CD4-positive, alpha-beta T cell treated with Interleukin-6 for 4 hours (primary cell): ENCODE results near the gene GAMT.
"Not testable (repeated sequence)": the region's sequence is repeated elsewhere in the genome, so short reads cannot be mapped to it uniquely, and the experiment has no call there.

Experiments used
- DNase-seq: peaks from one replicate; pipeline ENCODE4 v3.0.0-alpha.2; 2020; ENCODE audit warnings: mixed read lengths

The GAMT gene

DNA sequence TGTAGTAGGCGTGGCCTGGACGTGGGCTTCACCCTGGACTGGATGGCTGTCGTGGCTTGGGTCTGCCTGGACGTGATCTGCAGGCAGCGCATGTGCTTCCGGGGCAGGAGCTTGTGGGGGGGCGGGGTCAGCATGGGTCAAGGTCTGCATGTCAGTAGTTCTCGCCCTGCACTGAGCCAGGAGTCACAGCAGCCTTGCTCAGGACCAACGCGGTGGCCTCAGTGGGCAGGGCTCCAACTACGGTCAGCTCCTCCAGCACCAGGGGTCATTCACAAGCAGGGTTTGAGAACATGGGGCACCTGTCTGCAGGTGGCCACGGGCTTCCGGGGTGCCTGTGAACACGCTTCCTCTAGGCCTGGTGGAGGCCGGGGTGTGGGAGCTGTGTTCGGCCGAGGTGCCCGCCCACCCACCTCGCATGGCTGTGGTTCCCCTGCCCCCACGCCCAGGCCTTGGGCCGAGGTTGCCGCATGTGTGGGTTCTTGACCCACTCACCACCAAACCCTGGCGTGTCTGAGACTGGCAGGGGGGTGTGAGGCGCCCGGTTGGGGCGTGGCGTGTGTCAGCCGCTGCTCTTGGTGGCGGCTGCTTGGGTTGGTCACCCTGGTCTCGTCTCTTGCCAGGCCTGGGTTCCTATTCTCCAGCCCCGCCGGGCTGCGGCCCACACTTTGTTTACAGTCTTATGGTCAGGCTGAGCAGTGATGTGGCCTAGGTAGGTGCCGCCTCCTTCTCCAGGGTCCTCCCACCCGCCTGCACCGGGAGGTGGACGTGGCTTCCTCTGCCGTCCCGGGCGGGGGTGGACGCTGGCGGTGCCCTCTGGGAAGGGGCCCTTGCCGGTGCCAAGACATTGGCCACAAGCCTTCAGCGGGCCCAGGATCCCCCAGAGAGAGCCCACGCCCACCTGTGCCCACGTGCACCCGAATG lies 32.0 kb upstream of the GAMT start:
- no peak for DNase-seq

DNA sequence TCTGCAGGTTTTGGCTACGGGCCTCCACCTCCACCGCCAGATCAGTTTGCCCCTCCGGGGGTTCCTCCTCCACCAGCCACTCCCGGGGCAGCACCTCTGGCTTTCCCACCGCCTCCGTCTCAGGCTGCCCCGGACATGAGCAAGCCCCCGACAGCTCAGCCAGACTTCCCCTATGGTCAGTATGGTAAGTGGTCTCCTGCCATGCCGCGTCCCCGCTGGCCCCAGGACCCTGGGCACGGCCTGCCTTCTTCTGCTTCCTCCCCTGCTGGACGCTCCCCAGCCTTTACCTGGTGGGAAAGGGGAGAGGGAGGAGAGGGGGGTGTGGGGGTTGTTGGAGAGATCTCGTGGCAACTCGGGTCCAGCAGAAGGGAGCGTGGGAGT lies 31.2 kb upstream of the GAMT start:
- no peak for DNase-seq

DNA sequence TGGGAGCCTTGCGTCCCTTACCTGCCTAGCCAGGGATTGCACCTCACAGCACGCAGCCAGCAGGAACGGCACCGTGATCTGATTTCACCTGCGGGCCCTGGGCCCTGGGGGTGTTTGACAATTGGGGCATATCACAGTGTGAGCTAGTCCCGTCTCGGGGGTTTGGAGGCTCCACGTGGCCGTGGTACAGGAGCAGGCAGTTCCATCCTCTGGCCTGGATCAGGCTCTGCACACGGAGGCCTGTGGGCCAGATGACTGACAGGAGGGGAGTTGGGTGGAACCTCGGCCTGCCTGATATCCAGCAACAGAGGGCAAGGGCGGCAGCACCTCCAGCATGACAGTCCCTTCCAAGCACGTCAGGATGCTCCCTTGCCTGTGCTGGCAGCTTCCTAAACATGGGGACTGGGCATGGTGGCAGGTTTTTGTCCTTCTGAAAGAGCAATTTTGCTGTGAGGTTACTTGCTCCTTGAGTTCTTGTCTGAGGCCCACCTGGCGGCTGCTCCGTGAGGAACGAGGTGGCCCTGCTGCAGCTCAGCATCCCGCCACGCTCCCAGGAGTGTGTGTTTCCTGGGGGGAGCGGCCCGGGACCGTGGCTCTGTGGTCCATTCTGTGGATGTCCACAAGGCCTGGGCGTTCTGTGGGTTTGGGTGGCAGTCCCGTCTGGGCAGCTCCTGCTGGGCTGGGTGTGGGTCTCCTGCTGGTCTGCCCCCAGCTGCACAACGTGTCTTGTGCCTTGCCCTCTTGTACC lies 30.6 kb upstream of the GAMT start:
- DNase-seq = no peak

DNA sequence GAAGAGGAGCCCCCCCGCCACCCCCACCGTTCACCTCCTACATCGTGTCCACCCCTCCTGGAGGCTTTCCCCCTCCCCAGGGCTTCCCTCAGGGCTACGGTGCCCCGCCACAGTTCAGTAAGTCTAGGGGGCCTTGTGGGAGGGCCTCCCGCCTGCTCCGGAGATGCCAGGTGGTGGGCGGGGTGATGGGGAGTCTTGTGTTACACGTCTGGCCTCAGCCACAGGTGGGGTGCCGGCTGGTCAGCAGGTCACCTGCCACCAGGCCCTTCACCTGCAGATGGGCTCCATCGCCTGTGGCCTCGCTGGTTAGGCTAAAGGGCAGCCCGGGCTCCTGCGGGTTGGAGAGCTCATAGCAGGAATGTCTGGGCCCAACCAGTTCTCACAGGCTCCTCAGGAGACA lies 28.9 kb upstream of the GAMT start:
- DNase-seq = no peak

DNA sequence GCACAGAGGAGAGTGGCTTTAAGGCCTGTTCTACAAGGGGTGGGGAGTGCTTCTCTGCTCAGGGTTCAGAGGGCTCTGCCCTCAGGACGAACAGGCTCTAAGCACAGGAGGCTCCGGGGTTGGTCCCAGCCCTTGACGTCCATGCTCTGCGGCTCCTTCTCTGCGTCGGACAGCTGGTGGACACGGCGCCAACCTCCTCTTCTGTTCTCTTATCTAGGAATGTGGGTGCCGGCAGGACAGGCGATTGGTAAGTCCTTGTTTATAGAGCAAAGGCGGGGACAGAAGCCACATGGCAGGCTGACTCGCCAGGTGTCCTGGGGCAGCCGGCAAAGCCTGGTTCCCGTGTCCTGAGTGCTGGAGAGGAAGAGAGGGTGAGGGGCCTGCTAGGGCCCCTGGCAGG lies 28.4 kb upstream of the GAMT start:
- DNase-seq = no peak

DNA sequence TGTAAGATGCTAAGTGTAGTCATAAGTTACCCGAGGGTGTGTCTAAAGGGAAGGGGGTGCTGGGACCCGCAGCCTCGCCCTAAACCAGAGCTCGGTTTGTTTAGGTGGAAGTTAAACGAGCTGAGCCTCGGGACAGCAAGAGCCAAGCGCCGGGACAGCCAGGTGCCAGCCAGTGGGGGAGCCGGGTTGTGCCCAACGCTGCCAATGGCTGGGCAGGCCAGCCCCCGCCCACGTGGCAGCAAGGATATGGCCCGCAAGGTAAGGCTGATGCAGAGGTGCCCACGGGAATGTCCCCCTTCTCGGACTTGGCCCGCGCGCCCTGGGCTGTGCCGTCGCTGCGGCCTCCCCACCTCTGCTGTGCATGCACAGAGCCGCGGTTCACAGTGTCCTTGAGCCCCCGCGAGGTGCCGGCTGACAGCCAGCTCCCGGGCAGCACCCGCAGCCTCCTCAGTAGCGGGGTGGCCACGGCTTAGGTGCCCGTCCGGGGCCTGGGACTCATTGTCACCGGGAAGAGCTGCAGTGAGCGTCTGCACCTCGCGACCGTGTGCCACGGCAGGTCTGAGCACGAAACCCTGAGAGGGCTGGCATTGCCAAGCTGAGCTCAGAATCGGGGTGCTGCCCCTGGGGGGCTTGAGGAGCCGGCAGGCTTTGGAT lies 27.5 kb upstream of the GAMT start:
- no peak for DNase-seq

DNA sequence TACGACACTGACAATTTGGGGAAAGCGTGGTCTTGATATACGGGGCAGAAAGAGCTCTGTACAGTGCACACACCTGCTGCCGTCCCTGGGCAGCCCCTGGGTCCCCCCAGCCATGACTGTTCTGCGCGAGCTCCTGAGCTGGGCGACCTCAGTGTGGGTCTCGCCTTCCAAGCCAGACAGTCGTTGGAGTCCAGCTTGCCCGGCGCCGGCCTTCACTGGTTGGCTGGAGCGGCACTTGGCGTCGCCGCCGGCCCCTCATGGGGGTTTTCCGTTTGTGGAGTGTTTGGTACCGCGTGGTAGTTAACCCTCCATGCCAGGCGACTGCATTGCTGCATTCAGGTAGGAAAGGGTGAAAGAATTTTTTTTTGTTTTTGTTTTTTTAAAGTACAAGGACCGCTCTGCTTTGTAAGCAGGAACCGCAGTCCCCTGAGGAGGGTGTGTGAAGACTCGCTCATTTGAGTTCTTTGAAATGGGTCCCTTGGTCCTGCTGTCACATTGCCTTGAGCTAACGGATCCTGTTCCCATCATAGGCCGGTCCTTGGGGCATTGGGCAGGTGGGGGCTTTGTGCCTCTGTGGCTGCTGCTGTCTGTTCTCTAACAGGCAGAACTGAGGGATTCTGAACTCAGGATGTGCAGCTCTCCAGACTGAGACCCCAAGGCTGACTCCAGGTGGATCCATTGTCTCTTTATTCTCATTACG lies 26.0 kb upstream of the GAMT start:
- DNase-seq = no peak

DNA sequence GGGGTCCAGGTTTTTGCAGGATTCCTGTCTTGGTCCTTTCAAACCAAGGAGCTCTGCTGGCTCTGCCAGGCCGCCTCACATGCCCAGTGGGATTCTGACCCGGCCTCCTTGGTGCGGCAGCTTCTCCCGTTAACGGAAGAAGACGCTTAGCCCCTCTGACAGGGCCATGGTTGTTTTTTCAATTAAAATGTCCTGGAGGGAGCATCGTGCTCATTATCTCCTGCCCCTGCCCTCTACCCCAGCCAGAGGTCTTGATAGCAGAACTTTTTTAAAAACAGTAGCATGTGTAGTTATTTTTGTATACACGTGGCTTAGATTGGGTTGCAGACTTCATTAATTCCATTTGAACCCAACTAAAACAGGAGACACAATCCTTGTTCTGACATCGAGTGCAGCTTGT lies 25.4 kb upstream of the GAMT start:
- no peak for DNase-seq

DNA sequence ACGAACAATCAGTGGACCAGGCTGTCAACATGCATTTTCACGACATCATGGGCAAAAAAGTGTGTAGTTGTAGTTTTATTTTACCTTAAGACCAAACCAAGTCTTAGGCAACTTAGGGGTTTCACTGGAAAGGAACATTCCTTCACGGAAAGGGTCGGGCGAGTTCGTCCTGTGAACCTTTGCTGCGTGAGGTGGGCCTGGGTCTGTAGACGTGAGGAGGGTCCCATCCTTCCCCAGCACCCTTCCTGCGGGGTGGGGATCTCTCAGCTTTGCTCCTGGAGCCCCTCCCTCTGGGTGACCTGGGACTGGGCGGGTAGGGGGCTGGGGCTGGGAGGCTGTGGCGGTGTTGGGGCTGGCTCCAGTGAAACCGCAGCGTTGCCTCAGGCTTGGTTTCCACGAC lies 24.6 kb upstream of the GAMT start:
- no peak for DNase-seq

DNA sequence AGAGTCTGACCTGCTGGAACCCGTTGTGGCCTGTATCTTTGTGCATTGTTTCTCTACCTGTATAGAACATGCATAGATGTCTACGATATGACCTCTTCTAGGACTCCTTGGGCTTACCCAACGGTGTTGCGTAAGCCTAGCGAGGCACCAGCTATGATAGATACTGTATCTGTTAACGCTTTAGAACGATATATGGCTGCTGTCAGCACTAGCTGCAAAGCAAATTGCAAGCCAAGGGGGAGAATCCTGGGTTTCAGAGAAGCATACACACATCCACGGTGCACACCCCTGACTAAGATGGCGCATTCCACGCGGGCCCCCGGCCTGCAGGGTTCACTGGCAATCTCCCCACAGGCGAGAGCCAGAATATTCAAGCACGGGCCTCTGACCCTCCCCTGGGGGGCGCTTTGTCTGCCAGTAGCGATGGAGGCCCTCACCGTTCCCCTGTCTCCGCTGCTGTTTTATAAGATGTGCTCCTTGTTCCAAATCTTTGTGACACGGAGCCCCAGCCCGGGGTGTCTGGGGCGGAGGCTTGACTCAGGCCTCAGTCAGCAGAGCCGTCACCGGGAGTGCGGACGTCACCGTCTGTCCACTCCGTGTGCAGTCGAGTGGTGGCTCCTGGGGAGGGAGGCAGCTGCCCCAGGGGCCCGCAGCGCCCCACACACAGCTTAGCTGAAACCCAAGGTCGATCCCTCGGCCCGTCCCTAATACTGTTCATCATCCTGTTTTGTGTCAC lies 23.9 kb upstream of the GAMT start:
- no peak for DNase-seq

DNA sequence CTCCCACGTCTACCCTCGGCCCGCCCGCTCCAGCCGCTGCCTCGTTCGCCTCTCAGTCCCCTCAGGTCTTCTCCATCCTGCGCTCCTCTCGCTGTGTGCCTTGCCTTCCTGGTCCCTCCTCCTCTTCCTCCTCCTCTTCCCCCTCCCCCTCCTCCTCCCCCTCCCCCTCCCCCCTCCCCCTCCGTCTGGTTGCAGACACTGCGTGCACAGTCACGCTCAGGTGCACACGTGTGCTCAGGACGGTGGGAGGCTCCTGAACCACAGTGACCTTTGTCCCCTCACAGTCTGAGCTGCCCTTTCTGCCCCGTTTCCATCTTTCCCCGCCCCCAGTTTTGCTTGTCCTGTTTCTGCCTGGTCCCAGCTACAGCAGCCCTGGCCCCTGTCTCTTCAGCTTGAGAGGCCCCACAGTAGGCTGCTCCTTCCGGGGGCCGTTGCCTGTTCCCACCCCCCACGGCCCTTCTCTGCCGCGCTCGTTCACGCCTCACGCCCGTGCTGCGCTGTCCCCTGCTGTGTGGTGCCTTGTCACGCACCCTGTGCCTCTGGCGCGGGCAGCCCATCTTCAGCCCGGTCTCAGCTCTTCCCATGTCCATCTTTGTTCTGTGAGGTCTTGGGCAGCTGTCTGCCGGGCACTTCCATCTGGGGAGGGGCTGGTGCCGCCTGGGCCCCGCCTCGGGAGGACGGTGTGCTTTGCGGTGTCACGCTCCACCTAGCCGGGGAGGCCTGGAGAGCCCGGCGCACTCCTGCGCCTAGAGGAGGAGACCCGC lies 23.0 kb upstream of the GAMT start:
- DNase-seq = no peak

DNA sequence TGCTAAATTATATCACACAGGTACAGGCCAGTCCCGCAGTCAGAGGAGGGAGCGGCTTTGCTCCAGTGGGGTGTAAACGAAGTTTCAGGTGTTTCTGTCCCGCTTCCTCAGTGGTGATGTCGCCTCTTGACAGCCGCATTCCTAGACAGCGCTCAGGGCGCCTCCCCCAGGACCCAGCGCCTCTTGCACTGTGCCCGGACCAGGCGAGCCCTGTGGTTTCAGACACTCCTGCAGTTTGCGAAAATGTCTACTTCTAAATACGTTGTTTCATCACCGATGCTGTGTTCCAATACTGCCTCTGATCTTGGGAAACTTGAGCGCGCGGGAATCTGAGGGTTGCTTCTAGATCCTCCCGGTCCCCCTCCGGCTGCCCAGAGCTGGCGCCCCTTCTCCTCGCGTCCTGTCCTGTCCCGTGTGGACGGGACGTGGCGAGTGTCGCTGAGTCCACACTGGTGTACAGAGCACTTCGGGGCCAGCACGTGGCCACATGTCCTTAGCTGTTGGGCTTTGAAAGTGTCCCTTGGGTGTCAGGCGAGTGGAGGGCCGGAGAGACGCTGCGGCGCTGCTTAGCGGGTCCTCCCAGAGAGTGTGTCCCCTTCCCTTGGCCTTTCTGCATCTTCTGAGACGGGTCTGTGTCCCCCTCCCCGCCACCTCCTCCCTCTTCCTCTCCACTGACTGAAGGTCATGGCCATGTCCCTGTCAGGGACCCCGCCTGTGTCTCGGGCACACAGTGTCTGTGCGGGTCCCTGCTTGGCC lies 22.3 kb upstream of the GAMT start:
- no peak for DNase-seq

DNA sequence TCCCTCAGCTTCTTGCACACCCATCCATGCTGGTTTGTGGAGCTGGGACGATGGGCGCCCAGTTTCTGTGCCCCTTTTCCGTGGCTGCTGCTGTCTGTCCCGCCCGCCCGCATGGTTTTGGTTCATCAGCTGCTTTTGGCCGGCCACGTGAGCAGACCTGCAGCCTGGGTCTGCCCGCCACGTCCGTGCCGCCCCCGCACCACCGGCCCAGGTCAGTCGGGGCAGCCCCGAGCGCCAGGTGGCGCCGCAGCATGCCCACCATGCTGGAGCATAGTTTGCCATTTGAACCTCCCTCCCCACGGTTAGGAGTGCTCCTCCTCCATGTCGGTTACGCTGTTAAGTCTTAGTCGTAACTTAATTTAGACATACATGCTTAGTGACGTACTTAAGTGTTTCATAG lies 21.6 kb upstream of the GAMT start:
- no peak for DNase-seq

DNA sequence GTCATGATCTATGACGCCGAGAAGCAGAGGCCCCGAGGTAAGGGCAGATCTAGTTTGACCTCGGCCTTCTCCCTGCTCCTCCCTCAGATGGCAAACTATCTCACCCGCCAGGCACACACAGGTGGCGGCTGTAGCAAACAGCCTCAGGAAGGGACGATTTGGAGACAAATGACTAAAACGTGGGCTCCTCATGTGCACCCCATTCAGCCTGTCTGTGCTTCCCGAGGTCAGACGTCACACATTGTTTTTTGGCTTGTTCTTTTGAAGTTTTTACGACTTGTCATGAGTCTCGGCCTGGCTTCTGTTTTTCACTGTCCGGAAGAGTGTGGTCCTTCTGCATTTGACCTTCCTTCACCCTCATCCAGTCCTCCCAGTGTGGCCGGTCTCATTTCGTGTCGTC lies 21.0 kb upstream of the GAMT start:
- DNase-seq = no peak

DNA sequence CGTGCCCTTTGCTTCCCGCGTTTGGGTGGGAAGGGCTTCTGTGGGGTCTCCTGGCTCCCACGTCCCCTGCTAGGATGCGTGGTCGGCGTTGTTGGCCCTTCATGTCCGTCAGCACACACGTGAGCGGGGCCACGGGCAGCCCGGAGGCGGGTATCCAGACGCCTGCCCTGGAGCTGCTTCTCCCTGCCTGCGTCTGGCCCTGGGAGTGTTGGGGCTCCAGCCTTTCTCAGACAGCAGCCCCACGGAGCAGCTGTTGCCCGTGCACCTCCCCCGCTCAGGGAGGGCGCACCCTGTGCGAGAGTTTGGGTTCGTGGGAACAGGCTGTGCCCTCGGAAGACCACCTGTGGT lies 20.6 kb upstream of the GAMT start:
- DNase-seq = no peak

DNA sequence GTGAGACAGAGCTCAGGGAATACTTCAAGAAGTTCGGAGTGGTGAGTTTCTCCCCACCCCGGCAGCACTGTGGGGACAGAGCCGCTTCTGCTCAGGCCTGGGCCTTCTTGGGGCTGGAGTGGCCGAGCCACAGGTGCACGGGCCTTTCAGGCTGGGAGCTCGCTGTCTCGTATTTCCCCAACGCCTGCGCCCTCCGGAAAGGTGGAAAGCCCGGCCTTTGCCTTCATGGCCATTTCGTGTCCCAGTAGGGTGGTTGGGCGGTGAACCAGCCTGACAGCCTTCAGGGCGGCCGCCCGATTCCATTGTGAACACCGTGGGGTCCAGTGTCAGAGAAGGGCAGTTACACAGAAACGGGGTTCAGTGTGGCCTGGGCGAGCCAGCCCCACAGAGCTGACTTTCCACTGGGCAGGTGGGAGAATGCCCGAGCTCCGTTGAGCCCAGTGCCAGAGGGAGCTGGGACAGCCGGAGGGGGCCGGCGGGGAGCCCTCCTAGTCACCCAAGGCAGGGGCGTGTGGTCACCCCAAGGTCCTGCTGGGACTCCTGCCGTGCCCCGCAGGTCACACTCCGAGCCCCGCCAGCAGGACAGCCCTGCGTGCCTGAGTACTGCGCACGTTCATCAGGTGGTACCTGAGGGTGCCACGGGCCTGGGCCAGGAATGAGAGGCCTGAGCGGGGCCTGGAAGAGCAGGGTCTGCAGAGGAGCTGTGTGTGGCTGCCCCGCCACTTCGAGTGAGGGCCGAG lies 20.0 kb upstream of the GAMT start:
- no peak for DNase-seq

DNA sequence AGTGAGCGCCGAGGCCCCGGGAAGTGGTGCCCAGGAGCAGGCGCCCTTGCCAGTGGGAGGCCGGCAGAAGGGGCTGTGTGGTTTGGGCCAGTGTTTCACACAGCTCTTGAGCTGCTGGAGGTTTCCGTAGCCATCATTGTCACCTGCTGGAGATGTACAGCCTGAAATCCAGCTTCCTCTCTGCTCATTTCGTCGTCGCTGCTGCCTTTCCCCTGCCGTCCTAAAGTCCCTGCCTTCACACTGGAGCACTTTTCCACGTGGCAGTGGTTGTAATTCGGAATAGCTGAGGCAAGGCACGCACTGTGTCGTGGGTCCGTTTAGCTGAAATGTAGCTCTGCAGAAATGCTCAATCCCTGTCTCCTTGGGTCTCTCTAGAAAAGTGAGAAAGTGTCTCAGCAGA lies 19.2 kb upstream of the GAMT start:
- no peak for DNase-seq

DNA sequence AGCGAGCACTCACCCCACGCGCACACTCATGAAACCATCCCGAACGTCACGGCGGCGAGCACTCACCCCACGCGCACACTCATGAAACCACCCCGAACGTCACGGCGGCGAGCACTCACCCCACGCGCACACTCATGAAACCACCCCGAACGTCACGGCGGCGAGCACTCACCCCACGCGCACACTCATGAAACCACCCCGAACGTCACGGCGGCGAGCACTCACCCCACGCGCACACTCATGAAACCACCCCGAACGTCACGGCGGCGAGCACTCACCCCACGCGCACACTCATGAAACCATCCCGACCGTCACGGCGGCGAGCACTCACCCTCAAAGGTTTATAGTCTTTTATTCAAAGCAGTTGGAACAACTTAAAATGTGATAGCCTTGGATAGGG lies 18.7 kb upstream of the GAMT start:
- DNase-seq = not testable (repeated sequence)

DNA sequence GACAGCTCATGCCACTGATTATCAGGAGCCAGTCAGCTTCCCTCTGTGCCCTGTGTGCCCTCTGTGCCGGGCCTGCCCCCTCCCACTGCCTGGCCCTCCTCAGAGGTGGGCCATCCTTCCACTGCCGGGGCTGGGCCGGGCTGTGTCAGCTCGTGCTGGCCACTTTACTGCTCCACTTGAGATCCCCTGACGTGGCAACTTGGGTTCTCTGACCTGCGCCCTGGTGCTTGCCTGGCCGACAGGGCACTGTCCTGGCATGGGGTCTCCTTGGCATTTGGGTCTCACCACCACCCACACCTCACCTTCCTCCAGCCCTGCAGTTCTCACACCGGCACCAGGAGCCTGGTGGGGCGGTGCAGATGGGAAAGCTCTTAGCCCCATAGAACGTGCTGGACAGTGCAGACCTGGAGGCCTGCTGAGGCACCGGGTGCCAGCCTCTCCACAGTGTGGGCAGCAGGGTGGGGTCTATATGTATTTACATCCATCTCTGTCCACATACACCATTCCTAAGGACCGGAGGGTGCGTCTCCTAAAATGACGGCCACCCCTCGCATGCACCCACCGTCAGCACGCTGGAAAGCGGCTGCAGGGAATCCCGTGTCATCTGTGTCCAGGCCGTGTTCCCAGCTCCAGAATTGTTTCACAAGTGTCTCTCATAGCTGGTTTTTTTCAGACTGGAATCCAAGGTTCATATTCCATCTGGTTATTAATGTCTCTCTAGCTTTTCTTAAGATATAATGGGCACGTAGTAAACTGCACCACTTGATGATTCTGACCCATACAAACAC lies 17.8 kb upstream of the GAMT start:
- no peak for DNase-seq

DNA sequence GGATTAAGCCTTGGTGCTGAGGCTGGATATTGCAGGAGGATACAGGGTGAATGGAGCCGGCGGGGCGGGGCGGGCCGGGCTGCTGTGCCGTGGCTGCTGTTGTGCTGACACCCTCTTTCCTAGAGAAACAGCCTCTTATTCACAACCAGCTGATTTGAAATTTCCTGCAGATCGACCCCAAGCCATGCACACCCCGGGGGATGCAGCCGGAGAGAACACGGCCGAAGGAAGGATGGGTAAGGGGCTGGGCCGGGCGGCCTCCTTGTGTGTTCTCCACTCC lies 17.1 kb upstream of the GAMT start:
- DNase-seq = no peak
